Neuronal stem cell (in vitro differentiated cells): Measurements from ENCODE around the gene MAP4K3.

Experiments
- DNase-seq: peaks from one replicate; pipeline ENCODE4 v3.0.0-alpha.2; 2013; ENCODE audit warnings: low spot score
- H2AFZ ChIP-seq: one replicate; pipeline ENCODE4 v1.6.1; 2013; ENCODE audit warnings: mild to moderate bottlenecking, low read length, inconsistent platforms
- H2AK5ac ChIP-seq: 2 replicates; pipeline ENCODE4 v1.6.1; 2013; ENCODE audit warnings: low read depth, mild to moderate bottlenecking, inconsistent platforms, low read length, moderate library complexity, mixed read lengths
- H2BK120ac ChIP-seq: 2 replicates; pipeline ENCODE4 v1.6.1; 2013; ENCODE audit warnings: low read depth, mild to moderate bottlenecking, inconsistent platforms, low read length, moderate library complexity, mixed read lengths
- H2BK12ac ChIP-seq: one replicate; pipeline ENCODE4 v1.6.1; 2013; ENCODE audit warnings: low read length, inconsistent platforms
- H2BK15ac ChIP-seq: 2 replicates; pipeline ENCODE4 v1.6.1; 2013; ENCODE audit warnings: mild to moderate bottlenecking, low read length, inconsistent platforms, mixed read lengths
- H2BK5ac ChIP-seq: one replicate; pipeline ENCODE4 v1.6.1; 2013; ENCODE audit warnings: inconsistent platforms, mild to moderate bottlenecking, low read length, moderate library complexity
- H3K14ac ChIP-seq: one replicate; pipeline ENCODE4 v1.6.1; 2013; ENCODE audit warnings: low read length, inconsistent platforms
- H3K18ac ChIP-seq: 2 replicates; pipeline ENCODE4 v1.6.1; 2013; ENCODE audit warnings: low read length, inconsistent platforms
- H3K23ac ChIP-seq: 2 replicates; pipeline ENCODE4 v1.6.1; 2013; ENCODE audit warnings: low read depth, mild to moderate bottlenecking, mixed read lengths, low read length, inconsistent platforms; ENCODE audit not compliant: poor library complexity
- H3K27ac ChIP-seq: replicated peaks from 3 replicates; pipeline ENCODE4 v1.5.1; 2013; ENCODE audit warnings: low read length, inconsistent platforms
- H3K27me3 ChIP-seq, 3 experiments: 2 replicates each; pipeline ENCODE4 v1.6.1; 2013; ENCODE audit warnings: low read length in 3 of 3, mild to moderate bottlenecking in 2 of 3, inconsistent platforms in 1 of 3, low read depth in 1 of 3, mixed read lengths in 1 of 3, moderate library complexity in 1 of 3; ENCODE audit not compliant: control insufficient read depth in 3 of 3, insufficient read depth in 3 of 3
- H3K36me3 ChIP-seq, 2 donors: replicated peaks in 1 of 2; 2 replicates each; pipeline ENCODE4 v1.6.1; 2013; ENCODE audit warnings: low read length in 2 of 2; ENCODE audit not compliant: control insufficient read depth in 2 of 2, insufficient read depth in 2 of 2
- H3K4ac ChIP-seq: 2 replicates; pipeline ENCODE4 v1.6.1; 2013; ENCODE audit warnings: inconsistent platforms, mild to moderate bottlenecking, low read length, moderate library complexity
- H3K4me1 ChIP-seq, 2 donors: 1 replicate in 1 of 2; 2 replicates in 1 of 2; pipeline ENCODE4 v1.6.1; 2013; ENCODE audit warnings: low read length in 2 of 2, low read depth in 1 of 2; ENCODE audit not compliant: control insufficient read depth in 2 of 2, insufficient read depth in 1 of 2
- H3K4me2 ChIP-seq: one replicate; pipeline ENCODE4 v1.6.1; 2013; ENCODE audit warnings: mild to moderate bottlenecking, low read length, inconsistent platforms; ENCODE audit not compliant: insufficient read depth, poor library complexity, severe bottlenecking
- H3K4me3 ChIP-seq, 2 donors: 2 replicates each; pipeline ENCODE4 v1.5.1; 2013; ENCODE audit warnings: low read length in 2 of 2, mild to moderate bottlenecking in 2 of 2, inconsistent platforms in 1 of 2, moderate library complexity in 1 of 2
- H3K79me1 ChIP-seq: one replicate; pipeline ENCODE4 v1.6.1; 2013; ENCODE audit warnings: low read depth, mild to moderate bottlenecking, inconsistent platforms, low read length, moderate library complexity
- H3K9ac ChIP-seq: one replicate; pipeline ENCODE4 v1.6.1; 2013; ENCODE audit warnings: mild to moderate bottlenecking, low read depth, low read length, inconsistent platforms; ENCODE audit not compliant: poor library complexity
- H3K9me3 ChIP-seq, 2 donors: replicated peaks in 1 of 2; 2 replicates each; pipeline versions ENCODE3 to v1.6.1; 2013; ENCODE audit warnings: low read length in 2 of 2, mild to moderate bottlenecking in 2 of 2, inconsistent platforms in 1 of 2, low read depth in 1 of 2, mixed read lengths in 1 of 2, moderate library complexity in 1 of 2; ENCODE audit not compliant: control insufficient read depth in 2 of 2, insufficient read depth in 1 of 2
- H4K8ac ChIP-seq: one replicate; pipeline ENCODE4 v1.6.1; 2013; ENCODE audit warnings: low read depth, mild to moderate bottlenecking, inconsistent platforms, low read length, moderate library complexity
- H4K91ac ChIP-seq: one replicate; pipeline ENCODE4 v1.6.1; 2013; ENCODE audit warnings: low read length, low read depth, mild to moderate bottlenecking, inconsistent platforms; ENCODE audit not compliant: poor library complexity
- WGBS, 2 donors: extraction: QIAGEN DNeasy Blood & Tissue Kit; methylation state at CpG; one replicate each; pipeline ENCODE4 v1.1.7; 2013; ENCODE audit warnings: missing lambda C conversion rate in 2 of 2, mixed read lengths in 1 of 2; ENCODE audit not compliant: insufficient read length in 2 of 2, insufficient replicate concordance in 1 of 2; ENCODE audit errors: extremely low coverage in 2 of 2; 5-methylcytosine and 5-hydroxymethylcytosine counted together

The MAP4K3 gene

GRCh38 chr2:39435234-39435633 lies 1.9 kb downstream of the MAP4K3 start:
- Histone ChIP-seq H2BK120ac (no peak overlapping the region), H4K8ac (no peak overlapping the region), H3K27me3 (no peaks in the 10 kb centered on the region), H3K14ac (no peak overlapping the region), H3K9me3 (peaks cover 0 to 19% of the 10 kb centered on the region in 2 donors), H3K79me1 (no peaks in the 10 kb centered on the region), H3K27ac (no peak overlapping the region), H3K9ac (no peak overlapping the region), H3K4me1 (peaks cover 9 to 19% of the 10 kb centered on the region in 2 donors), H2BK15ac (no peak overlapping the region), H3K36me3 (peaks cover 0 to 29% of the 10 kb centered on the region in 2 donors), H4K91ac (no peak overlapping the region), H2AFZ (no peak overlapping the region), H3K4me3 (peak overlapping the region in 1 of 2 donors; percentile 80), H3K4me2 (peak overlapping the region; percentile 41), H3K23ac (no peak overlapping the region), H3K4ac (no peak overlapping the region), H2AK5ac (no peak overlapping the region), H3K18ac (no peak overlapping the region), H2BK12ac (no peak overlapping the region), H2BK5ac (no peak overlapping the region)
- no CpG with 5 or more reads among the region's 8 CpGs for WGBS, 2 donors
- peak; percentile 14 for DNase-seq

- peaks cover 0 to 19% of the 10 kb centered on the region in 2 donors for H3K9me3 ChIP-seq
- H3K27ac ChIP-seq = no peak overlapping the region
- WGBS, 2 donors = no CpG with 5 or more reads among the region's 1 CpG
- no peak overlapping the region for H2BK15ac ChIP-seq
- H3K18ac ChIP-seq = no peak overlapping the region
- no peak overlapping the region for H4K8ac ChIP-seq
- DNase-seq = no peak
- no peak overlapping the region for H4K91ac ChIP-seq
- no peak overlapping the region for H3K9ac ChIP-seq
- peaks cover 9 to 16% of the 10 kb centered on the region in 2 donors for H3K4me1 ChIP-seq
- H2AK5ac ChIP-seq = no peak overlapping the region
- peaks cover 0 to 38% of the 10 kb centered on the region in 2 donors for H3K36me3 ChIP-seq
- no peak overlapping the region for H3K4me2 ChIP-seq
- H2BK12ac ChIP-seq = no peak overlapping the region
- no peak overlapping the region for H3K23ac ChIP-seq
- no peak overlapping the region for H2BK120ac ChIP-seq
- H3K14ac ChIP-seq = no peak overlapping the region
- no peaks in the 10 kb centered on the region for H3K27me3 ChIP-seq
- peak overlapping the region in 1 of 2 donors; percentile 80 for H3K4me3 ChIP-seq
- H3K4ac ChIP-seq = no peak overlapping the region
- H2AFZ ChIP-seq = no peak overlapping the region
- no peaks in the 10 kb centered on the region for H3K79me1 ChIP-seq
- H2BK5ac ChIP-seq = no peak overlapping the region
Observed at GRCh38 chr2:39434233-39434897, 2.7 kb downstream of the MAP4K3 start.

GRCh38 chr2:39433586-39434195 lies 3.4 kb downstream of the MAP4K3 start:
- Histone ChIP-seq H3K27me3 (no peaks in the 10 kb centered on the region), H3K18ac (no peak overlapping the region), H3K14ac (no peak overlapping the region), H2AK5ac (no peak overlapping the region), H3K79me1 (no peaks in the 10 kb centered on the region), H3K4me2 (no peak overlapping the region), H3K4me1 (peaks cover 9 to 13% of the 10 kb centered on the region in 2 donors), H3K9ac (no peak overlapping the region), H2BK120ac (no peak overlapping the region), H4K91ac (no peak overlapping the region), H2BK15ac (no peak overlapping the region), H2AFZ (no peak overlapping the region), H2BK12ac (no peak overlapping the region), H2BK5ac (no peak overlapping the region), H3K4me3 (peak overlapping the region in 1 of 2 donors; percentile 12), H3K23ac (no peak overlapping the region), H3K4ac (no peak overlapping the region), H3K9me3 (peaks cover 0 to 24% of the 10 kb centered on the region in 2 donors), H3K27ac (no peak overlapping the region), H4K8ac (no peak overlapping the region), H3K36me3 (peaks cover 0 to 42% of the 10 kb centered on the region in 2 donors)
- DNase-seq = no peak
- no CpG with 5 or more reads among the region's 5 CpGs for WGBS, 2 donors

GRCh38 chr2:39432701-39433100 lies 4.4 kb downstream of the MAP4K3 start:
- no peak overlapping the region for H4K91ac ChIP-seq
- no peaks in the 10 kb centered on the region for H3K27me3 ChIP-seq
- no peaks in the 10 kb centered on the region for H3K79me1 ChIP-seq
- no peak overlapping the region for H3K18ac ChIP-seq
- H3K4me1 ChIP-seq = peaks cover 5 to 10% of the 10 kb centered on the region in 2 donors
- H2BK120ac ChIP-seq = no peak overlapping the region
- H2BK5ac ChIP-seq = no peak overlapping the region
- no CpG with 5 or more reads among the region's 5 CpGs for WGBS, 2 donors
- peaks cover 0 to 29% of the 10 kb centered on the region in 2 donors for H3K9me3 ChIP-seq
- no peak overlapping the region for H3K4me3 ChIP-seq
- no peak overlapping the region for H3K27ac ChIP-seq
- H3K36me3 ChIP-seq = peaks cover 0 to 48% of the 10 kb centered on the region in 2 donors
- no peak overlapping the region for H3K14ac ChIP-seq
- H4K8ac ChIP-seq = no peak overlapping the region
- no peak overlapping the region for H2BK12ac ChIP-seq
- H3K23ac ChIP-seq = no peak overlapping the region
- no peak overlapping the region for H3K4ac ChIP-seq
- no peak overlapping the region for H3K9ac ChIP-seq
- H2AK5ac ChIP-seq = no peak overlapping the region
- no peak overlapping the region for H3K4me2 ChIP-seq
- H2AFZ ChIP-seq = no peak overlapping the region
- no peak for DNase-seq
- no peak overlapping the region for H2BK15ac ChIP-seq
